ENCODE data around the gene KCNE1.

- TF ChIP-seq RCOR1 (IDR thresholded peaks at IDR 0.05; ENCODE audit: low read depth, low read length) (no peak), ELK1 (IDR thresholded peaks at IDR 0.05; ENCODE audit: low read depth, low read length) (no peak)
Observed at GRCh38 chr21:34502480-34503106, 9.4 kb downstream of the KCNE1 start.

All from A549 (cell line).